ENCODE data around the gene WASF2.
A peak's percentile ranks its signal among the peaks of the same experiment; 100 is the strongest.
"Not testable (repeated sequence)": the region's sequence is repeated elsewhere in the genome, so short reads cannot be mapped to it uniquely, and the experiment has no call there.

The WASF2 gene

DNA sequence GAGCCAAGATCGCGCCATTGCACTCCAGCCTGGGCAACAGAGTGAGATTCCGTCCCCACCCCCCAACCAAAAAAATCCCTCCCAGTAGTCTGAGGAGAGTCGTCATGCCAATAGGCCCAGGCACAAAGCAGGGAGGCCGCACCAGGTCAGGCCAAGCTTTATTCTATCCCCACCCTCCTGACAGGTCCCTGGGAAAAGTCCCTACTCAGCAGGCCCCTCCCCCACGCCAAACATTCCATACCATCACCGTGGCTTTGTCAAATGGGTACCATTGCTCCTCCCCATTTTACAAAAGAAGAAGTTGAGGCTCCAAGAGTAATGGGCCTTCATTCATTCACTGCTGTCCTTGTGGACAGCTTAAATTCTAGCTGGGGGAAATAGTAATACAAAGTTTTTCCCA, 92.2 kb downstream of the WASF2 start:
- DNase-seq (ENCODE audit: low spot score): no peak

DNA sequence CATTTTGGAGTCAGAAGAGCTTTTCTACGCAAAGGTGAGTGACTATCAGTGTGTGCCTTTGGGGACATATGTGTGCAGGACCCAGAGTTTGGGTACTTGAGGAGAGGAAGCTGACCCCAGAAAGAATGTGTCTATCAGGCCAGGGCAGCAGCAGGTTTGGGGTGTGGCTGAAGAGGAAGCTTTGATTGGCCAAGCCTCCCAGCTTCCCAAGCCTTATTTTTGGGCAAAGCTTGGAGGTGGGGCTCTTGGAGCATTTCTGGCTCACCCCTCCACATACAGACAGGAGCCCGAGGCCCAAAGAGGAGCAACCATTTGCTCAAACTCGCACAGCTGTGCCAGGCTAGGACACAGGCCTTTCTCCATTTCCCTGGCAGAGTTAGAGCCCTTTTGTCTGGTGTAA, 92.9 kb downstream of the WASF2 start:
- DNase-seq (ENCODE audit: low spot score): no peak

DNA sequence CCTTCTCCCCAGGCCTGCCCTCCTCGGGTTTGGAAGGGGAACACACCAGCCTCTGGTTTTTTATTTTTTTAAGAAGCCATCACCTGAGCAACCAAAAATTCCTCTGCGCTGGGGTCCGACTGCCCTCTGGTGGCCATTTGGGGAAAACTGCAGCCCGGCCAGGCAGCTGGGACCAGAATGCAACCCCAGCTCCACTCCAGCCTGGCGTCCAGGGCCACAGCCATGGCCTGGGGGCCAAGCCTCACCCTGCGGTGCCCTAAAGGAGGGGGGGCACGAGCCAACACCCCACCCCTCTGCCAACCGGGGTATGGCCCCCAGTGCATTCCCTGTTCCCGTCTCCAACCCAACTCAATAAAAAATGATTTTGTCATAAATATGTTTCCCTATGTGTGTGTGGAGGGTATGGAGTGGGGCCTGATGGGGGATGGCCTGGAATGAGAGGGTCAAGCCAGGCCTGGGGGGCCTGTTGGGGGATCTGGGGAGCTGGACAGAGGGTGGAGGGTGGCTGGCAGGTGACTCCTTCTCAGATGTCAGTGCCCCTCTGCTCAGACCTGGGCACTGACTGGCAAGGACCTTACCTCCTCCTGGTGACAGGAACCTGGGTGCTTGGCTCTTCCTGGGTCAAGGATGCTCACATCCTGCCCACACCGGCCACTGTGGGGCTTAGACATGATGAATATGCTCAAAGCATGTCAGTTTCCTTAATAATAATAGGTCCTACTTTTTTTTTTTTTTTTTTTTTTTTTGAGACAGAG, 94.3 kb downstream of the WASF2 start:
- DNase-seq (ENCODE audit: low spot score): peak; percentile 89

DNA sequence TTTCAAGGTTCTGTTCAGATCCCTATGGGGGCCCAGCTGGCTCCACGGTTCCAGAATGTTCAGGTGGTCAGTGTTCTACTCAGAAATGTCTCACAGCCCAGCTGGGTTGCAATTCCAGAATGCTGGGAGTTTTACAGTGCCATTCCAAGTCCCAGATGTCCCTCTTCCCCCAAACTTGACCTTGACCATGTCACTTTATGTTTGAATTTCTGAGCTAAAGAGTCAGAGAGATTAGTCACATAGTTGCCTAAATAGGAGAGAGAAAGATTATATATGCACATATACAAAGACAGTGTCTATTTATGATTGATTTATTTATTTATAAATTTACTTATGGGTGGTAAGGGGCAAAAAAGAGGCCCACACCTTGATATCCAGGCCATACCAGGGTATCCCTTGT, 95.0 kb downstream of the WASF2 start:
- no peak for DNase-seq (ENCODE audit: low spot score)

DNA sequence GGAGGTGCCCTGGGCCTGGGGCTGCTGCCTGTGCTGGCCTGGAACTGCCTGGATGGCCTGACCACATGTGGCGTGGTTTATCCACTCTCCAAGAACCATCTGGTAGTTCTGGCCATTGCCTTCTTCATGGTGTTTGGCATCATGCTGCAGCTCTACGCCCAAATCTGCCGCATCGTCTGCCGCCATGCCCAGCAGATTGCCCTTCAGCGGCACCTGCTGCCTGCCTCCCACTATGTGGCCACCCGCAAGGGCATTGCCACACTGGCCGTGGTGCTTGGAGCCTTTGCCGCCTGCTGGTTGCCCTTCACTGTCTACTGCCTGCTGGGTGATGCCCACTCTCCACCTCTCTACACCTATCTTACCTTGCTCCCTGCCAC, 95.7 kb downstream of the WASF2 start:
- peak; percentile 53 for DNase-seq (ENCODE audit: low spot score)

DNA sequence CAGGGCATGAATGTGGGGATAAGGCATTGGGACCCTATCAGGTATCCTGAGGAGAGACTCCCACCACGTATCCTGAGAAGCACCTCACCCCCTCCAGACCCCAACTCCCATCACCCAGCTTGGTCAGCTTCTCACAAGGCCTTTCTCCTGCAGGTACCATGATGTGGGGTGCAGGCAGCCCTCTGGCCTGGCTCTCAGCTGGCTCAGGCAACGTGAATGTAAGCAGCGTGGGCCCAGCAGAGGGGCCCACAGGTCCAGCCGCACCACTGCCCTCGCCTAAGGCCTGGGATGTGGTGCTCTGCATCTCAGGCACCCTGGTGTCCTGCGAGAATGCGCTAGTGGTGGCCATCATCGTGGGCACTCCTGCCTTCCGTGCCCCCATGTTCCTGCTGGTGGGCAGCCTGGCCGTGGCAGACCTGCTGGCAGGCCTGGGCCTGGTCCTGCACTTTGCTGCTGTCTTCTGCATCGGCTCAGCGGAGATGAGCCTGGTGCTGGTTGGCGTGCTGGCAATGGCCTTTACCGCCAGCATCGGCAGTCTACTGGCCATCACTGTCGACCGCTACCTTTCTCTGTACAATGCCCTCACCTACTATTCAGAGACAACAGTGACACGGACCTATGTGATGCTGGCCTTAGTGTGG, 96.2 kb downstream of the WASF2 start:
- no peak for DNase-seq (ENCODE audit: low spot score)

DNA sequence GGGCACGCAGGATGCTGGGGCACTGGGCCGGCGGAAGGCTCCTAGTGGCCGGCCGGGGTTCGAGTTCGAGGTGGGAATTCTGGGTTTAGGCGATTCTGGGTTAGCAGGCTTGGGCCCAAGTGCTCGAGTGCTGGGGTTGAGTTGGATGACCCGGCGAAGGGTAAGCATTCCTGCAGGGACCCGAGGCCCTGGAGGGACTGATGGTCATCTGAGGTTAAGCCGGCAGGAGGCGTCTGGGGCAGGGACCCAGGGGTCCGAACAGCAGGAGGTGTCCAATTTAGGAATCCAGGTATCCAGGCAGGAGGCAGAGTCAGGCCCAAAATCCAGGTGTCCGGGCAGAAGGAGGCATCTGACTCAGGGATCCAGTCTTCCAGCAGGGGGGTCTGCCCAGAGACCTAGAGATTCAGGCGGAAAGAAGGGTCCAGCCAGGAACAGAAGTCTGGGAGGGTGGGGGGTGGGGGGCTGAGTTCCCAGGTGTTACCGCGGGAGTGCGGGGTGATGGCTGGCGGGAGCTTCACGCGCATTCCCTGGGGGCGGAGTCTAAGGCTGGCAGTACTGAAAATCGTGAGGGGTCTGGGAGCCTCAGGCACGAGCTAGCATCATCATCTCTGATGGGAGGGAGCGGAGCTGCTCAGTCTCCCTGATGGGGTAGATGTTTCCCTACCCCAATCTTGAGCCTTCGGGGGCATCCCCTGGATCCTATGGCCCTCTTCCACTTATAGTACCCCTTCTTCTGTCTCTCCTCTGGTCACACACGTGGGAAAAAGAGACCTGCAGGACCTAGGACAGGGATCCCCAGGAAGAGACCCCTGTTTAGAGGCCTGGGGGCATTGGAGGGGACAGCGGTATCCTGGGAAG, 97.0 kb downstream of the WASF2 start:
- DNase-seq (ENCODE audit: low spot score): peak; percentile 27

DNA sequence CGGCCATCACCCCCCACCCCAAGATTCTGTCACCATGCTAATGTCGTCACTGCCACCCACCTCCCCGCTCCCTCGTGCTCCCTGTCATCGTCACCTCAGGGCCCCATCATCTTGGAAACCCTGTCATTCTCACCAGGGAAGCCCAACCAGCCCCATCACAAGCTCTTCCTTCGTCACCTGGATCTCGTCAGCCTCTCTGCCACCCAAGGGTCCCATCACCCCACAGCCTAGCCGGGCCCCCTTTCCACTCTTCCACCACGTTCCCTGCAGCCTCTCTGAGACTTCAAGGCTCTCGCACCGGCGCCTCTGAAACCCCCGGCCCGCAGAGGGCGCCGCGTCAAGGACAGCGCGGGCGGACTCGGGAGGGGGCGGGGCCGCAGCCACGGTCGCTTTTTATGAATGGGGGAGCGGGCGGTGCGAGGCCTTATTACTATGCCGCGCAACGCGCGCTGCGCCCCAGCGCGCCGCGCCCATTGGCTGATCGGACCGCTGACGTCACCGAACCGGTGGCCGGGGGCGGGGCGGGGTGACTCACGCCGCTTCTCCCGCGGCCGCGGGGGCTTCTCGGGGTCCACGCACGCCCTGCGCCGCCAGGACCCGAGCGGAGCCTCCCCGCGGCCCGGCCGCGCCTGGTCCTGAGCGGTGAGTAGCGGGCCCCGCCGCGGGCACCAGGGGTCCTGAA, 97.7 kb downstream of the WASF2 start, which contains the start of gene GPR3:
GPR3 (plus strand) TSS at position 527 of the 682 bp plus-strand sequence. CDS start 1,177 bp downstream, outside the sequence.
- peak; percentile 89 for DNase-seq (ENCODE audit: low spot score)

DNA sequence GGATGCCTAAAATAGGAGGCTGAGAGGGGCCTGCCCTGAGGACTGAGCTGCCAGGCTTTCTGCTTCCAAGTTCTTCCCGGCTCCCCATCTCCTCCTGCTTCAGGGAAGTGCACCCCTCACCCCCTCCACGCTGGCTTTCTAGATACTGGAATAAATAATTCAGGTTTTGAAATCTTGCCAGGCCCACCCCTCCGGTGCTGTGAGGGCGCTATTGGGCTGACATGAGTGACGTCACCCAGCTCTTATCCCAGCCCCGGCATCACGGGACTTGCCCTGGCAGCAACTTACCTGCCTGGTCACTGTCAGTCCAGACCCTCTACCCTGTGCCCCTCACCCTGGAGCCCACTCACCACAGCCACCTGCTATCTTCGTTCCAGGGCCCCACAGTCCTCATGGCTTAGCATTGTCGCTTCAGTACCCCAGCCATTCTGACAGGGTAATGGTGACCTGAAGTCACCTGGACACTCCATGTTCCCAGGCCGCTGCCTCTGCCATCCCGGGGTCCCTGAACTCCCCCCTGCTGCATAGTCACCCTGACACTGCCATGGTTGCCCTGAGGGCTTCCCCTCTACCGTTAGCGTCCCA, 98.4 kb downstream of the WASF2 start:
- peak; percentile 82 for DNase-seq (ENCODE audit: low spot score)

DNA sequence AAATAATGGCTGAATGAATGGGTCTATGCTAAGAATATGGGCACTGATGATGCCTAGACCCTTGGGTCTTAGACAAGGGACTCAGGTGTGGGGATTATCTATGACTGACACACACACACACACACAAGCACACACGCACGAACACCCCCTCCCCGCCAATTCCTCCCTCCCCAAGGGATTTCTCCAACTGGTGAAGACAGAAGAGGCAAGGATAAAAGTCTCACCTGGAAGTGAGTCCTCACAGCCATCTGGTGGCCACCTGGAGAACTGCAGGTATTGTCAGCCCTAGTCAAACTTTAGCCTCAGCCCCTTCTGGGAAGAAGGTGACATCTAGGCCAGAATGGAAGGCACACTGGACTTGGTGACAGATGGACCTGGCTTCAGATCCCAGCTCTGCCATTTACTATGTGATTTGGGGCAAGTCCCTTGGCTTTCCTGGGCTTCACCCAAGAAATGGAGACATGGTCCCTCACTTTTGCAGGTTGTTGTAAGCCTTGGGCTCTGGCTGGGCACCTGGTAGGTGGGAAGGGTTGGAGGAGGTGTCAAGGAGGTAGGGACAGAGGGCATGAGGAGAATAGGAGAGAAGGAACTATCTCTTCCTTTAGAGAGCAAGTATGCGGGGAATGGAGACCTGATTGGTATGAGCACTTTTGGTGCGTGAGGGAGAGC, 101.5 kb downstream of the WASF2 start:
- DNase-seq (ENCODE audit: low spot score): peak; percentile 90

DNA sequence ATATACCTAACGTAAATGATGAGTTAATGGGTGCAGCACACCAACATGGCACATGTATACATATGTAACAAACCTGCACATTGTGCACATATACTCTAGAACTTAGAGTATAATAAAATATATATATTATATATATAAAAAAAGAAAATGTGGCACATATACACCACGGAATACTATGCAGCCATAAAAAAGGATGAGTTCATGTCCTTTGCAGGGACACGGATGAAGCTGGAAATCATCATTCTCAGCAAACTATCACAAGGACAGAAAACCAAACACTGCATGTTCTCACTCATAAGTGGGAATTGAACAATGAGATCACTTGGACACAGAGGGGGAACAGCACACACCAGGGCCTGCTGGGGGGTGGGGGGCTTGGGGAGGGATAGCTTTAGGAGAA, 105.2 kb downstream of the WASF2 start:
- not testable (repeated sequence) for DNase-seq (ENCODE audit: low spot score)

DNA sequence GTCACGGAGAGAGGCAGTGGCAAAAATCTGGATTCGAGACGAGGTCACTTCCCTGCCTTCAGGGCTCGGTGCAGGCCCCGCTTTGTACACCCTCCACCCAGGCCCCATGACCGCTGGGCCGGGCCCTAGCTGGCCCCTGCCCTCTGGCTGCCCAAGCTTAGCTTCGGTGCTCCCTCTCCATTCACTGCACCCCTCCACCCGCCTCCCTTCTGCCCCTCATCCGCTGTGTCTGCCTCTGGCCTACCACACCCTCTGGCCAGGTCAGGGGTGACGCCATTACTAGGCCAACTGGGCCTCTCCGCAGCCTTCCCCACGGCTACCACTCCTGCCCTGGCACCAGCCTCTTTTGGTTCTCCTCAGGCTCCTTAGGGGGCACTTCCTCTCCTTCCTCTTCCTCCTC, 106.3 kb downstream of the WASF2 start:
- DNase-seq (ENCODE audit: low spot score): no peak

DNA sequence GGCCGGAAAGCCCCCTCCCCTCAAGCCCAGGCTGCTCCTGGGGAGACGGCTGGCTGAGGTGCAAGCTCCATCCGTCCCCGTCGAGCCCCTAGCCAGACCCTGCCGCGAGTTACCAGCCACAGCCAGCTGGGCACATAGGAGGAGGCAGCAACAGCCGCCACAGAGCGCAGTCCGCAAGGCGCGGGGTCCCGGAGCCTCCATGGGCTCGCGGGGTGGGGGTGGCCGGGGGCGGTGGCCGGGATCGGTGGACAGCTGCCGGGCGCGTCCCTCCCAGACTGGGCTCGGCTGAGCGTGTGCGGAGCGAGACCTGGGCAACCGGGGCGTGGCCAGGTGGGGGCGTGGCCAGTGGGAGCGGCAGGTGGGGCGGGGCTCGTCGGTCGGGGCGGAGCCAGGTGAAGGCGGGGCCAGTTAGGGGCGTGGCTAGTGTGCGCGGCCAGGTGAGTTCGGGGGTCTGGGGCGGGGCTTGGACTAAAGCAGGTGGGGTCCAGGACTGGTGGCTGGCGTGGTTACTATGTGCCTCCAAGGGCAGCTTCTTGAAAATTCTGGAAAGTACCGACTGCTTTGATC, 106.8 kb downstream of the WASF2 start, which contains the start of gene CD164L2:
CD164L2 (minus strand) TSS at position 295 of the 567 bp plus-strand sequence; CDS start at position 201, 94 bp downstream.
- DNase-seq (ENCODE audit: low spot score): no peak

DNA sequence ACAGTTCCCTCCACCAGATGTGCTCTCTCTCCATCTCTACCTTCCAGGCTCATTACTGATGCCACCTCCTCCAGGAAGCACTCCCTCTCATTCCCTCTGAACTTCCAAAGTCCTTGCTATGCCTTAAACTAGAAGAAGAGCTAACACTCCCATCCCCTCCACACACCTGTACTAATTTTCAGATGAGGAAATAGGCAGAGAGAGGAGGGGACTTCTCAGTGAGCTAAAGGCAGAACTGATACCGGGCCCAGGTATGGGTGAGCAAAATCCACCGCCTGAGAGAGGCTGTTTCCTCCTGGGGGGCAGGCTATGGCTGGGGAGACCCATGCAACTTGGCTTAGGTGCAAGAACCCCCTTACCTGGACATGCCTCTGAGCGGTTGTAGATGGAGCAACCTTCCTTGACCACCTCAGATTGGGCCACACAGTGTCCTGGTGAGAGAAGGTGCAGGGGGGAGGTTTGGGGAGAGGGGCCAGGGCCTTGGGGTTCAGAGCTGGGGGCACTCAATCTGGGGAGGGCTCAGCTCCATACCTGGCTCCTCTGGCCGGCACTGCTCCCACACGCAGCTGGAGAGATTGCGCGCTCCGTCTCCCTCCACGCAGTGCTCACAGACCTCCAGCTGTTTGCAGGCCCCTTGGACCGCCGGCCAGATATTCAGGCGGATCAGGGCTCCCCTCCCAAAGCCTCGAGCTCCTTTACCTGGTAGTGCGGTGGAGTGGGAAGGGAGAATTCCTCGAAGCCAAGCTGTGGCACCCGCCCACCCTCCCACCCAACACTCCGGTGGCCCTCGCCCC, 107.8 kb downstream of the WASF2 start:
- DNase-seq (ENCODE audit: low spot score): no peak

DNA sequence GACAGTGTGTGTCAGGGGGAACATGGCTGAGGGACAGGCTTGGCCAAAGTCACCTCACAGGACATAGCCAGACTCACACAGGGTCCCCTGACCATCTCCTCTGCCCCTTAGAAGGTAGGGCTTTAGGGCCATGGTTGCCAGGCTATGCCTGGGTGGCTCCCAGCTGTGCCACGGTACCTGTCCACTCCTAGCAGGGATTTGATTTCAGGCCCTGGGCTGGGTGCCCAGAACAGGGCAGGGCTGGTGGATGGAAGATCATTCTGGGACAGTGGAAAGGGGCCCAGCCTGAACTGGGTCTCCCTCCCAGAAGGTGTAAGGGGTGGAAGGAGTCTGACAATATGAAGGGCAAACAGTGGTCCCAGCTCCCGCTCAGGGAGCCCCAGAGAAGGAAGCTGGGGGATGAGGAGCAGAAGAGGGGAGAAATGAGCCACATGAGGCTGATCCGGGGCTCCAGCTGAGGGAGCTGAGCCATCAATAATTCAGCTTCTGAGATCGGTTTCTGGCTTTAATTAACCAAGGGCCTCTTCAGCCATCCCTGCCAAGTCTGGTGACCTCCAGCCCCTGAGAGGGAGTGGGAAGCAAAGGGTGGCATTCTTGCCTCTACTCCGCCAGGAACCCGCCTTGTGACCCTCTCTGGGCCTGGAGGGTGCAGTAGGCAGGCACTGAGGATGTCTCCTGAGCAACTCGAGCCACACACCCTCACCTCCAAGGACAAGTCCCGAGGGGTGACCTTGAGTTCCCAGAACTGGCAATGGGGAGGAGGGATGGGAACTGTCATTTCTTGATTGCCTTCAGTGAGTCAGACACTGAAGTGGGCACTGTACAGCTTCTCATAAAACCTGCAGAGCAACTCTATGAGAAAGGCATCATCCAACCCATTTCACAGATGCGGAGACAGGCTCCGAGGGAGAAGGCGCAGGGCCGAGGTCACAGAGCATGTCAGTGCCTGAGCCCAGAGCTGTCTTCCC, 108.9 kb downstream of the WASF2 start:
- DNase-seq (ENCODE audit: low spot score): no peak

DNA sequence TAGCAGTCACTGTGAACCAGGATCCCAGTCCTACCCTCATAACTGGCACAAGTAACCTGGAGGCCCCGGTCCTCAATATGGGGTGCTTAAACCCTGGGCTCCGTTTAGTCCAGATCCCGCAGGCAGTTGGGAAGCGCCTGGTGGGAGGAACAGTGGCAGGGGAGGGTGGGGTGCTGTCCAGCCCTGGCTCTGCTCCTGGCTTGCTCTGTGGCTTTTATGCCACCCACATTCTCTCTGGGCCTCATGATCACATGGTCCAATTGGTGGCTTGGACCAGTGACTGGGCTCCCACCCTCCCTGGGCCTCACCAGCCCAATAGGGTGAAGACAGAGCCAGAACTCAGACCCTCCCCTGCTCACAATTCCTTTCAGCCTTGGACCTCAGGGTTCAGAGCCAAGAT, 109.7 kb downstream of the WASF2 start:
- no peak for DNase-seq (ENCODE audit: low spot score)

DNA sequence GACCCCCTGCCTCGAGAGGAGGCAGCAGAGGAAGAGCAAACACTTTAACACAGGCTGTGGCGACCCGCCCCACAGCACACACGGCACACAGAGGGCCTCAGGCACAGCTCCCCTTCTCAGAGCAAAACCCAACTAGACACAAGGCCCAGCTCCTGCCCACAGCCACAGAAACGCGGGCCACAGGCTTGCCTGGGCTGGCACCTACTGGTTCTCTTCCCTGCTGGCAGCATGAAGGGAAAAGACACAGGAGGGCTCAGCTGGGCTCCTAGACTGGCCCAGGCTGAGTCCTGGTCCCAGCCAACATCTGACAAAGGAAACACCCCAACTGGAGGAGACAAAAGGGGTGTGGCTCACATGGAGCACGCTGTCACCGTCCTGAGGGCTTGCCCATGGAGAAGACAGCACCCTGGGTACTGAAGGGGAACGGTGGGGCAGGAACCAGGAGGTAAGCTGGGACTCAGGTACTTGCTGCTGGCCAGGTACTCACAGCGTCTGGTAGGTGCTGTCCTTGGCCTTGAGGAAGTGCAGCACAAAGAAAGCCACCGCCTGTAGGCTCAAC, 110.3 kb downstream of the WASF2 start:
- no peak for DNase-seq (ENCODE audit: low spot score)

DNA sequence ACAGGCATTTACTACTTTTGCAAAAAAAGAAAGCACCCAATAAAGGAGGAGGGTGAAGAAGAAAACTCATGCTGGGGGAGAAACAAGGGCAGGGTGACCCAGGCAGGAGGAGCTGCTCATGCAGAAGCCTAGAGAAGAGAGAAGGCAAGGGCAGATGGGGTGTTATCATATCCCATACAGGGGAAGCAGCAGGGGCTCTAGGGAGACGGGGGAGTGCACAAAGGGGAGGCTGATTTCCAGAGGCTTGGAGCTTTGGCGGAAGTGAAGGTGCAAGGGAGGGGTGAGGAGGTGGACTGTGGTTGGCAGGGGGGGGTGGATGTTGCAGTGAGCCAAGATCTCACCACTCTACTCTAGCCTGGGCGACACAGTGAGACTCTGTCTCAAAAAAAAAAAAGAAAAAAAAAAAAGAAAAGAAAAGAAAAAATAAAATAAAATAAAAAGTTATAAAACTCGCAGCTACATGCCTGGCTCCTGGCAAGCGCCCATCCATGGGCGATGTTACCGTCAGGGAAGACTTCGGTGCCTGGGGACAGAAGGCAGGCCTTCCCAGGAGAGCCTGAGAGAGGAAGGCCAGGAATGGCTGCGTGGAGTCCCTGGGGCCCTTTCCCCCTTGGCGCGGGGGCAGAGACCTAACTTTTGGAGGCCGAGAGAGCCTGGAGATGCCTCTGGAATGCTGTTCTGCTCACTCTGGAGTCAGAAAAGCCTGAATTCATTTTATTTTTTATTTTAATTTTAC, 112.0 kb downstream of the WASF2 start:
- DNase-seq (ENCODE audit: low spot score): no peak

Data from cerebellar cortex (tissue), 1 donor.